Mononuclear cell (primary cell): ENCODE results near the gene NFASC. TPM values are rescaled to one million over a fixed set of nuclear protein-coding genes. Genes with fewer than 3 reads are reported as not detected.

Experiments used
- H3K27me3 ChIP-seq: 2 replicates; pipeline ENCODE4 v1.6.0; 2011; ENCODE audit warnings: low read length, control low read depth; ENCODE audit not compliant: insufficient read depth
- H3K4me1 ChIP-seq: 2 replicates; pipeline ENCODE4 v1.5.1; 2011; ENCODE audit warnings: mild to moderate bottlenecking, low read length, control low read depth; ENCODE audit not compliant: insufficient read depth
- H3K4me3 ChIP-seq: 2 replicates; pipeline ENCODE4 v1.5.1; 2011; ENCODE audit warnings: mild to moderate bottlenecking, low read length, moderate library complexity
- H3K9me3 ChIP-seq: 2 replicates; pipeline ENCODE4 v1.5.1; 2011; ENCODE audit warnings: low read depth, mild to moderate bottlenecking, control low read depth, low read length
- total RNA-seq: library from RNA; depleted of rRNA; stranded (reverse); fragments of >200 nt; gene quantifications from one replicate; pipeline ENCODE4 v1.2.3, GENCODE V29; 2012

The NFASC gene
- total RNA-seq, 1 donor, result under 0.01 TPM

DNA sequence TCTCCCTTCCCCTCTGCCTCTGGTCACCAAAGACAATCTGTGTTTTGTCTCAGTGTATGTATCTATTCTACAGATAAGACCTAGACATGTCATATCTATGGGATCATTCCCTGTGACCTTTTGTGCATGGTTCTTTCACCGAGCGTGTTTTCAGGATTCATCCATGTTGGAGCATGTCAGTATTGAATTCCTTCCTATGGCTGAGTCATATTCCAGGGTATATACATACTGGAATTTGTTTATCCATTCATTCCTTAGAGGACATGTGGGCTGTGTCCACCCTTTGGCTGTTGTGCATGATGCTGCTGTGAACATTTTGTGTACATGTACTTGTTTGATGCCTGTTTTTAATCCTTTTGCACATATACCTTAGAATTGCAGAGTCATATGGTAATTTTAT is 69.9 kb downstream of the NFASC start:
- Histone ChIP-seq H3K9me3 (no peaks in the 10 kb centered on the region), H3K27me3 (no peaks in the 10 kb centered on the region), H3K4me1 (no peaks in the 10 kb centered on the region), H3K4me3 (no peak overlapping the region)

GRCh38 chr1:204941421-204942338 is 71.0 kb downstream of the NFASC start:
- Histone ChIP-seq H3K4me1 (no peaks in the 10 kb centered on the region), H3K4me3 (no peak overlapping the region), H3K9me3 (no peaks in the 10 kb centered on the region), H3K27me3 (no peaks in the 10 kb centered on the region)

DNA sequence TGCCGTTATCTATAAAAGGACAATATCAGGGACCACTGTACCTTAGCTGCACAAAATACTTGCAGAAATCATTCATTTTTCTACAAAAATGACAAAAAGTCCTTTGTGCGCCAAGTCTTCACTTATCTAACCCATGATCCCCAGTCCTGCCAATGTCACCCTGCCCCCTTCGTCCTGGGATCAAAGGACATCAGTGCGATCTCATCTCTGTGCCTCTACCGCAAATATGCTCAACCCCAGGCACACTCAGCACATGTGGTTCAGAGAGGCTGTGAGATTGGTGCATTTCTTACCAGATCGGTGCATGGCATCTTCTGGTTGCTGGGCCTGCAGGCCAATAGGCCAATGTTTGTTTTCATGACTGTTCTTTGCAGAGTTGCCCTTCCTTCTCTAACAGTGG is 72.8 kb downstream of the NFASC start:
- H3K4me1 ChIP-seq, result no peaks in the 10 kb centered on the region
- H3K27me3 ChIP-seq, result no peaks in the 10 kb centered on the region
- no peaks in the 10 kb centered on the region for H3K9me3 ChIP-seq
- H3K4me3 ChIP-seq, result no peak overlapping the region

GRCh38 chr1:204944662-204945061 is 74.0 kb downstream of the NFASC start:
- no peaks in the 10 kb centered on the region for H3K27me3 ChIP-seq
- H3K4me1 ChIP-seq, result no peaks in the 10 kb centered on the region
- H3K4me3 ChIP-seq, result no peak overlapping the region
- no peaks in the 10 kb centered on the region for H3K9me3 ChIP-seq

DNA sequence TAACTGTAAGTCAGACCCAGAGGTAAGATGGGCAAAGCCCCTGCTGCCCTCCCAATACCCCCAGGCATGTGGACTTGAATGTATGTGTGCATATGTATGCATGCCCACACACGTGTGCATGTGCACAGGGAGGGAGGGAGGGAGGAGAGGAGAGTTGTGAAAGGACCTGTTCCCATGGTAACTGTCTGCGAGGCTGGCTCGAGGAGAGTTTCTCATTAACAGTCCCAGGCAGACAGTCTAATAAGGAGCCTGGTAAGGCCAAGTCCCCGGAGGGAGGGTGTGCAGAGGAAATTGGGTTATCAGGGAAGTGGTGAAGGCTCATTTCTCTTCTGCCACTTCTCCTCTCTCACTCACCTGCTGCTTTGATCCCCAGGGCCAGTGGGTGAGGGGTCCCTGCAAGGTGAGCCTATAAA is 74.9 kb downstream of the NFASC start:
- no peak overlapping the region for H3K4me3 ChIP-seq
- no peaks in the 10 kb centered on the region for H3K4me1 ChIP-seq
- H3K9me3 ChIP-seq, result no peaks in the 10 kb centered on the region
- H3K27me3 ChIP-seq, result no peaks in the 10 kb centered on the region

DNA sequence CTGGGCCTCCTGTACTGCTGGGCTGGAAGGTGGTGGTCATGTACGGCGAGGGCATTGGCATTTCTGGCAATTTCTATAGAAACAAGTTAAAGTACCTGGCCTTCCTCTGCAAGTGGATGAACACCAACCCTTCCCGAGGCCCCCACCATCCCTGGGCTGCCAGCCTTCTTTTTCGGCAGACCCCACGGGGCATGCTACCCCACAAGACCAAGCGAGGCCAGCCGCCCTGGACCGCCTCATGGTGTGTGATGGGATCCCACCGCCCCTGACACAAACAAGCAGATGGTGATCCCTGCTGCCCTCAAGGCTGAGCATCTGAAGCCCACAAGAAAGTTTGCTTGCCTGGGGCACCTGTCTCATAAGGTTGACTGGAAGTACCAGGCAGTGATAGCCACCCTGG is 76.0 kb downstream of the NFASC start:
- Histone ChIP-seq H3K27me3 (no peaks in the 10 kb centered on the region), H3K4me3 (no peak overlapping the region), H3K4me1 (no peaks in the 10 kb centered on the region), H3K9me3 (no peaks in the 10 kb centered on the region)

DNA sequence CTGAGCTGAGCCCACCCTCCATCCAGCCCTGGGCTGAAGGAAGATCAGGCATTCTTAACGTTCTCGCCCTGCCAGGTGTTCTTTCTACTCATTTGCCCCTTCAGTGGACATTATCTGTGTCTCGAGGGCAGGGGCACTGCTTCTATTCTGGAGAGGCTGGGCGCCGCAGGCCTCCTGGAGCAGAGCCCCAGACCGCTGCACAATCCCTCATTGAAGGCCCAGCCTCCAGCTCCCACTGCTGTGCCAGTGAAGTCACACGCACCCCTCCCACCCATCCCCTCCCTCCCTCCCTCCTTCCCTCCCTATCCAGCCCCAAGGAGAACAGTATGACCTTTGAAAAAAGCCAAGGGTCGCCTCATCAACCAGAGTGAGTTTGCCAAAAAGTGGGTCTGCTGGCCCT is 76.7 kb downstream of the NFASC start:
- H3K4me3 ChIP-seq, result no peak overlapping the region
- H3K27me3 ChIP-seq, result no peaks in the 10 kb centered on the region
- no peaks in the 10 kb centered on the region for H3K4me1 ChIP-seq
- H3K9me3 ChIP-seq, result no peaks in the 10 kb centered on the region

DNA sequence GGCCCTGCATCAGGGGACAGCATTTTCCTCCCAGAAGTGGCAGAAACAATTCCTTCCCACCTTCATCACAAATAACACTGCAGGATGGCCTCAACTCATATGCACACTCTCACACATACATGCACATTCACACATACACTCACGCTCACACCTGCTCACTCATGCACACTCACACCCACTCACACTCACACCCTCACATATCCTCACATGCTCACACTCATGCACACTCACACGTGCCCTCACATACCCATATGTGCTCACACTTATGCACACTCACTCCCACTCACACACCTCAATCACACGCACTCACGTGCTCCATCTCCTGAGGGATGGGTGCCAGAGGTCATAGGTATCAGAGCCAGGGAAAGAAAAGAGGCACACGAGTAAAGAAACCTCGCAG is 77.1 kb downstream of the NFASC start:
- no peaks in the 10 kb centered on the region for H3K9me3 ChIP-seq
- no peaks in the 10 kb centered on the region for H3K4me1 ChIP-seq
- H3K4me3 ChIP-seq, result no peak overlapping the region
- H3K27me3 ChIP-seq, result no peaks in the 10 kb centered on the region

DNA sequence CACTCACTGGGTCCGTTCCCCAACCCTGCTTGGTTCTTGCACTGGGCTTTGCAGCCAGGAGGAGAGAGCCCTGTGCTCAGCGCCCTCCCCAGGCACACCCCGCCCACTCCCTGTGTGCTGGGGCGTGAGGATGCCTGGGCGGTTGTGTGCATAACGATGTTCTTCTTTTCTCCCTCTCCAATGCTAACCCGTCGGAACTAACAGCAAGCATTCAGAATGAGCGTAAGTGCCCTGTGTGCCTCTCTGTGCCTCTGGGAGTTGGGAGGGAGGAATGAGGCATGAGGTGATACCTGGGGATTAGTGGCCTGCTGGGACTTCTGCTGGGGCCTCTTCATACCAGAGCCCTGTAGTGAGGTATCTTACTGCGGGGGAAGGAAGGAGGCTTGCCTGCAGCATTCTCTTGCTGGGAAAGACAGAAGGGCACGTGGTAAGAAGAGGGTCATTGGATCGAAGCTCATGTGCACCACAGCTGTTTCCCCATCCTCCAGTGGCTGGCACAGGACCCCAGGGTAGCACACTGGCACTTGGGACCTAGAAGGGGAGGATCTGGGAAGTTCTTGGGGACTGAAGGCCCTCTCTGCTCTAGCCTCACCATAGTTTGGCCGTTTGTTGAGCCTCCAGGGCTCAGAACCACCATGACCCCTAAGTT is 79.8 kb downstream of the NFASC start:
- H3K4me3 ChIP-seq, result no peak overlapping the region
- no peaks in the 10 kb centered on the region for H3K9me3 ChIP-seq
- H3K4me1 ChIP-seq, result no peaks in the 10 kb centered on the region
- H3K27me3 ChIP-seq, result no peaks in the 10 kb centered on the region

DNA sequence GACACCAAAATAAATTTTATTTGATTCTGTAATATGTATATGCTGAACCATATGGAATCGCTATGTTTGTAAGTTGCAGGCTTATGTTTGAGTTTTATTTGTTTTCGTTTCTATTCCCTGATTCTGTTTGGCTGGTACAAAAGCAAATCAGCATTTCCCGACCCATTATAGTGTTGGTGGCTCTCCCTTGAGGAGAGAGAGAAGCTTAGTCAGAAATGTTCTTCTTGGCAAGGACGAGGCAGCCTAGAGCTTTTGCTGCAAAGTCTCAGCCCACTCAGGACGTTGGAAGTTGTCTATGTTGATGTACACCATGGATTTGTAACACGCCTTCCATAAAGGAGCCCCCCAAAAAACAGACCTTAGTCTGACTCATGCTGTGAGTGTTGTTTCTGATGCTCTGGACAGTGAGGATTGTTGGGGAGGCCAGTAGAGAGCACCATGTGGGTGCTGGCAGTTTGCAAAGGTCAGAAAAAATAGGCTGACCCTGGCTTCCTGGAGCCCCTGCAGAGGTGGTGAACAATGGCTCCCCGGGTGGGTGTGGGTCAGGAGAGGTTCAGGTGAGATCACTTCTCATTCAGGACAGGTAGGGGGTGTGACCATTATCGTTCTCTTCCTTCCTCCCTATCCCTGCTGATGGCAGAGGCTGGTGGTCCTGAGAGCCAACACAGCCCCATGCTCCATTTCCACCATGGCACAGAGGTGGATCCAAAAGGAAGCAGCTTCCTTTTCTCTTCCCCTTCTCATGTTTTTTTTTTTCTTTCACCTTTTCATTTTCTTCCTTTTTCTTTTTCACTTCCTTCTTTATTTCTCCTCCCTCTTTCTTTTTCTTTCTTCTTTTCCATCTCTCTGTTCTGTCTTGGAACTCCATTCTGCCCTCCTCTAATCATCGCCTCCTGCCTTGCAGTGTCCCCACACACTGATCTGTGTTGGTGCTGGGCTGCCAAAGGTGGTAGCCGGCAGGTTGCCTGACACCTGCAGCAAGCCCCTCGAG is 88.0 kb downstream of the NFASC start:
- Histone ChIP-seq H3K4me1 (no peaks in the 10 kb centered on the region), H3K4me3 (no peak overlapping the region), H3K27me3 (no peaks in the 10 kb centered on the region), H3K9me3 (no peaks in the 10 kb centered on the region)

DNA sequence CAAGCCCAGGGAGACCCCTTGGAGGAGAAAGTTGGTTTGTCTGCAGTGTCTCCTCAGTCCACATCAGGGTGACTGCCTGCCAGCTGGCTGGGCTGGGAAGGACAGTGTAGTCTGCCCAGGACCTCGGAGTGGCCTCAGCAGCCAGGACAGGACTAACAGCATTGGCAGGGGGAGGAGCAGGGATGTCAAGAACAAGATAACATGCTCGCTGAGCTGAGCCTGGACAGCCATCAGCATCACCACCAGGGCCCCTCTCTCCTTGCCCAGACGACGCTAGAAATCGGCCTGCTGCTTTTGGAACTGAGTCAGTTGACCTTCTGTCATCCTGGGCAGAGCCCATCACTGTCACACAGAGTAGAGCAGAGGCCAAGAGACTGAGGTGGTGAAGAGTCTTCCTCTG is 88.7 kb downstream of the NFASC start:
- Histone ChIP-seq H3K27me3 (no peaks in the 10 kb centered on the region), H3K4me1 (no peaks in the 10 kb centered on the region), H3K4me3 (no peak overlapping the region), H3K9me3 (no peaks in the 10 kb centered on the region)

DNA sequence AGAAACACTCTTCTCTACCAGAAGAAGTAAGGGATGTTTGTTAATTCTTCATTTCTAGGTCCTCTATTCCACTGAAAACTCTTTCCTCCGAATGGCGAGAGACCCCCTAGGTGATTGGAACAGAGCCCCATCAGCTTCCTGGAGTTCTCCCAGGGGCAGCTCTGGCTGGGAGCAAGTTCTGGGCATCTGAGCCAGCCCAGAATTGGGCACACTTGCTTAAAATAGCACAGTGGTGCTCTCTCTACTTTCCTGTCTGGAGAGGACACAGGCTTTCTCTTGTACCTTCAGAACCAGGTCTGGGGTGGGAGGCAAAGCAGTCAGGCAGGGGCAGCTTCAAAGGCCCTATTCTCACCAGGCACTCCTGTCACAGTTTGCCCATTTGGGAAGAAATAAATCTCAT is 89.2 kb downstream of the NFASC start:
- no peaks in the 10 kb centered on the region for H3K27me3 ChIP-seq
- H3K4me1 ChIP-seq, result no peaks in the 10 kb centered on the region
- H3K4me3 ChIP-seq, result no peak overlapping the region
- H3K9me3 ChIP-seq, result no peaks in the 10 kb centered on the region

DNA sequence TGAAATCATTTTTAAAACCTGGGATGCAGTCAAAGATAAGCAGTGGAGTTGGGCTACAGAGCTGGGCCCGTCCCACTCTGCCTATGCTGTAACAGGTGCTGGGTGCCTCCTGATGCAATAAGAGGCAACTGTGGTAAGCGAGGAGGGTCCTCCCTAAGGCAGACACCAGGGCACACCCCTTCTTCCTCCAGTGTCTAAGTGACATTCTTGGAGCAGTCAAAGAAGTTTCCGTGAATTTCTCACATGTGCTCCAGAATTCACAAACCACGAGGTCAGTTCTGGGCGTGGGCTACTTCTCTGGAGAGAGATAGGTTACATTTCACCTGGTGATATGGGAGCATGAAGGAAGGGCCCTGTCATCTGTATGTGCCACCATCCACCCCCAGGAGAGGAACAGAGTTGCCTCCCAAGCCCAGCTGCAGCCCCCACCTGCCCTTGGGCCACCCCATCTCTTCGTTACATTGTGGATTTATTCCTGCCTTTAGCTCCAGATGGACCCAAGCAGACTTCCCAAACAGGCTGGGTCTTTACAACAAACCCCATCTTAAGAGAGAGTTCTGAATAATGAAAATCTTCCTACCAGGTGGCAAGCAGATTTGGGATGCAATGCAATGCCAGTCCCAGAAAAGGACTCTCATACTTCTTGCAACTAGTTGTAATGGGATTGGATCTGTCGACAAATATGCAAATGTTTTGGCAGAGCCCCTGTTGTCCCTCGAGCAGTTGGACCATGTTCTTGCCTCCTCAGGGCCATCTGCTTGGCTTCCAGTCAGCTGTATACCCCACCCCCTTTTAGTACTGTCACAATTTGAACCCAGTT is 89.9 kb downstream of the NFASC start:
- Histone ChIP-seq H3K4me1 (no peaks in the 10 kb centered on the region), H3K27me3 (no peaks in the 10 kb centered on the region), H3K4me3 (no peak overlapping the region), H3K9me3 (no peaks in the 10 kb centered on the region)

DNA sequence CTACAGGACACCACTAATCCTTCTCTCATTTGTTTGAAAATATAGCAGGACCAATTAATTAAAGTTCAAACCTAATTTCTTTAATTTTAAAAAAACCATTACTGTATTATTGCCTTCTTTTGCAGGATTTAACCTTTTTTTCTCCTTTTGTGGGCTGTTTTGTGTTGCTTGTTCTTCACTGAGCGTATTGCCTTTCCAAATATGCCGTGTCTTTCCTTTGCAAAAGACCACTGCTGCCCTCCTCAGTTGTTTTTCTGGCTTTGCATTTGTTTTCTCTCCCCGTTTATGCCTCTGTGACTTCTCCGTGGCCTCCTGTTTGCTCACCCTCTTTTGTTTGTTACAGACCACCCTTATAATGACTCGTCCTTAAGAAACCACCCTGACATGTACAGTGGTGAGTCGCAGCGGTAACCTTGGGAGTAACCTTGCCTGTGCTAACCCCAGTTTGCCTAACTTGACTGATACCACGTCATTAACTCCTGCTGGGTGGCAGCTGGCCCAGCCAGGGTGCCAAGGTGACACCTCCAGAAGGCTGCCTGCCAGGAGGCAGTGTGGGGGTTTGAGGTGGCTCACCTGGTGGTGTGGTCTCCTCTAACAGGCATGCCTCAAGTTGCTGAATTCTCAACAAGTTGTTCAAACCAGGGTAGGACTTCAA is 91.2 kb downstream of the NFASC start:
- no peaks in the 10 kb centered on the region for H3K9me3 ChIP-seq
- H3K4me3 ChIP-seq, result no peak overlapping the region
- no peaks in the 10 kb centered on the region for H3K27me3 ChIP-seq
- no peaks in the 10 kb centered on the region for H3K4me1 ChIP-seq
